Activated naive CD8-positive, alpha-beta T cell (primary cell): ENCODE measurements around the gene FAM72A.
"Not testable (repeated sequence)": the region's sequence is repeated elsewhere in the genome, so short reads cannot be mapped to it uniquely, and the experiment has no call there.

ENCODE experiments used
- H3K27ac Mint-ChIP-seq: one replicate; pipeline ENCODE4 v1.8.0; 2021; ENCODE audit warnings: mixed read lengths
- H3K27me3 Mint-ChIP-seq: one replicate; pipeline ENCODE4 v1.8.0; 2021; ENCODE audit warnings: mixed read lengths
- H3K36me3 Mint-ChIP-seq: one replicate; pipeline ENCODE4 v1.8.0; 2021; ENCODE audit warnings: mixed read lengths
- H3K4me1 Mint-ChIP-seq: one replicate; pipeline ENCODE4 v1.8.0; 2021; ENCODE audit warnings: low read depth, mixed read lengths
- H3K4me3 Mint-ChIP-seq: one replicate; pipeline ENCODE4 v1.8.0; 2021; ENCODE audit warnings: mild to moderate bottlenecking, mixed read lengths
- H3K9me3 Mint-ChIP-seq: one replicate; pipeline ENCODE4 v1.8.0; 2021; ENCODE audit warnings: low read depth, mixed read lengths

FAM72A gene

GRCh38 chr1:206220332-206221000 is 17.8 kb upstream of the FAM72A start:
- H3K4me1 Mint-ChIP-seq, H3K27me3 Mint-ChIP-seq, H3K9me3 Mint-ChIP-seq, H3K36me3 Mint-ChIP-seq, H3K27ac Mint-ChIP-seq, H3K4me3 Mint-ChIP-seq: not testable (repeated sequence)

- H3K36me3 Mint-ChIP-seq, H3K27ac Mint-ChIP-seq, H3K9me3 Mint-ChIP-seq, H3K27me3 Mint-ChIP-seq, H3K4me3 Mint-ChIP-seq, H3K4me1 Mint-ChIP-seq: not testable (repeated sequence)
Observed at GRCh38 chr1:206219514-206220331, 17.1 kb upstream of the FAM72A start.

GRCh38 chr1:206218765-206219164 is 16.1 kb upstream of the FAM72A start:
- H3K4me1 Mint-ChIP-seq, H3K27me3 Mint-ChIP-seq, H3K9me3 Mint-ChIP-seq, H3K36me3 Mint-ChIP-seq, H3K27ac Mint-ChIP-seq, H3K4me3 Mint-ChIP-seq: not testable (repeated sequence)

GRCh38 chr1:206218285-206218684 is 15.6 kb upstream of the FAM72A start:
- H3K27ac Mint-ChIP-seq, H3K4me3 Mint-ChIP-seq, H3K9me3 Mint-ChIP-seq, H3K36me3 Mint-ChIP-seq, H3K4me1 Mint-ChIP-seq, H3K27me3 Mint-ChIP-seq: not testable (repeated sequence)

- H3K4me3 Mint-ChIP-seq, H3K27me3 Mint-ChIP-seq, H3K36me3 Mint-ChIP-seq, H3K9me3 Mint-ChIP-seq, H3K27ac Mint-ChIP-seq, H3K4me1 Mint-ChIP-seq: not testable (repeated sequence)
Observed at GRCh38 chr1:206215600-206216392, 13.2 kb upstream of the FAM72A start.

GRCh38 chr1:206210802-206211201 is 8.2 kb upstream of the FAM72A start:
- H3K36me3 Mint-ChIP-seq, H3K4me3 Mint-ChIP-seq, H3K4me1 Mint-ChIP-seq, H3K9me3 Mint-ChIP-seq, H3K27ac Mint-ChIP-seq, H3K27me3 Mint-ChIP-seq: not testable (repeated sequence)

- H3K36me3 Mint-ChIP-seq = not testable (repeated sequence)
Observed at GRCh38 chr1:206205569-206205968, 2.9 kb upstream of the FAM72A start.

GRCh38 chr1:206204871-206205270 is 2.2 kb upstream of the FAM72A start:
- H3K4me3 Mint-ChIP-seq = peak overlapping the region; percentile 86
- not testable (repeated sequence) for H3K9me3 Mint-ChIP-seq, H3K27me3 Mint-ChIP-seq, H3K4me1 Mint-ChIP-seq, H3K27ac Mint-ChIP-seq, H3K36me3 Mint-ChIP-seq

More at GRCh38 chr1:206205569-206205968, 2.9 kb upstream of the FAM72A start:
- H3K4me1 Mint-ChIP-seq, H3K27me3 Mint-ChIP-seq, H3K27ac Mint-ChIP-seq, H3K4me3 Mint-ChIP-seq, H3K9me3 Mint-ChIP-seq: not testable (repeated sequence)

- not testable (repeated sequence) for H3K4me1 Mint-ChIP-seq, H3K36me3 Mint-ChIP-seq, H3K27me3 Mint-ChIP-seq, H3K9me3 Mint-ChIP-seq, H3K27ac Mint-ChIP-seq
- H3K4me3 Mint-ChIP-seq = peak overlapping the region; percentile 62
Observed at GRCh38 chr1:206204159-206204511, 1.5 kb upstream of the FAM72A start.

GRCh38 chr1:206203364-206204158 is 922 bp upstream of the FAM72A start, which contains the start of gene SRGAP2:
Gene SRGAP2, plus strand, starts transcription at chr1:206203541. Its CDS starts 2,430 bp downstream, at chr1:206205971.
- not testable (repeated sequence) for H3K27me3 Mint-ChIP-seq, H3K9me3 Mint-ChIP-seq, H3K4me1 Mint-ChIP-seq, H3K27ac Mint-ChIP-seq, H3K36me3 Mint-ChIP-seq
- H3K4me3 Mint-ChIP-seq = peak within 1 kb of the TSS; percentile 69

- not testable (repeated sequence) for H3K9me3 Mint-ChIP-seq, H3K4me3 Mint-ChIP-seq, H3K27ac Mint-ChIP-seq, H3K36me3 Mint-ChIP-seq, H3K4me1 Mint-ChIP-seq, H3K27me3 Mint-ChIP-seq
Observed at GRCh38 chr1:206196748-206197424, 5.8 kb downstream of the FAM72A start.

GRCh38 chr1:206195182-206195581 is 7.5 kb downstream of the FAM72A start:
- H3K36me3 Mint-ChIP-seq, H3K27ac Mint-ChIP-seq, H3K4me1 Mint-ChIP-seq, H3K4me3 Mint-ChIP-seq, H3K27me3 Mint-ChIP-seq, H3K9me3 Mint-ChIP-seq: not testable (repeated sequence)

GRCh38 chr1:206186826-206187225 is 15.8 kb downstream of the FAM72A start:
- not testable (repeated sequence) for H3K4me1 Mint-ChIP-seq, H3K9me3 Mint-ChIP-seq, H3K36me3 Mint-ChIP-seq, H3K4me3 Mint-ChIP-seq, H3K27ac Mint-ChIP-seq, H3K27me3 Mint-ChIP-seq

- H3K27ac Mint-ChIP-seq = not testable (repeated sequence)
Observed at GRCh38 chr1:206185778-206186177, 16.9 kb downstream of the FAM72A start.

More at GRCh38 chr1:206185778-206186177, 16.9 kb downstream of the FAM72A start:
- not testable (repeated sequence) for H3K27me3 Mint-ChIP-seq, H3K4me3 Mint-ChIP-seq, H3K9me3 Mint-ChIP-seq, H3K36me3 Mint-ChIP-seq, H3K4me1 Mint-ChIP-seq
